Ishikawa (cell line): ENCODE measurements around the gene MCU.

Experiments used
- CEBPB ChIP-seq: IDR thresholded peaks from 2 replicates; pipeline ENCODE4 v1.6.1; 2012
- FOXM1 ChIP-seq: IDR thresholded peaks from 2 replicates; pipeline ENCODE4 v1.6.1; 2012; ENCODE audit warnings: low read depth, borderline replicate concordance
- REST ChIP-seq: IDR thresholded peaks from 2 replicates; pipeline ENCODE4 v1.6.1; 2012; ENCODE audit warnings: low read depth, mild to moderate bottlenecking
- TAF1 ChIP-seq: IDR thresholded peaks from 2 replicates; pipeline ENCODE4 v1.6.1; 2012; ENCODE audit warnings: low read depth, mild to moderate bottlenecking
- TCF12 ChIP-seq: IDR thresholded peaks from 2 replicates; pipeline ENCODE4 v1.6.1; 2012; ENCODE audit warnings: low read depth
- TEAD4 ChIP-seq: IDR thresholded peaks from 2 replicates; pipeline ENCODE4 v1.6.1; 2012

- TF ChIP-seq TEAD4 (peak; percentile 60; the same call in 1 of the 2 replicates), FOXM1 (no peak), TAF1 (no peak), CEBPB (no peak), REST (no peak), TCF12 (no peak)
Observed at GRCh38 chr10:72660220-72660619, 31.7 kb upstream of the MCU start.
